HG03139 (cell line): ENCODE data around the gene MYCN.
"Not testable (repeated sequence)": the region's sequence is repeated elsewhere in the genome, so short reads cannot be mapped to it uniquely, and the experiment has no call there.

Source experiments
- ATAC-seq: cut with Tn5 transposase; IDR thresholded peaks from one replicate; pipeline ENCODE4 v1.9.1; 2021; ENCODE audit not compliant: unreplicated experiment

Gene MYCN

DNA sequence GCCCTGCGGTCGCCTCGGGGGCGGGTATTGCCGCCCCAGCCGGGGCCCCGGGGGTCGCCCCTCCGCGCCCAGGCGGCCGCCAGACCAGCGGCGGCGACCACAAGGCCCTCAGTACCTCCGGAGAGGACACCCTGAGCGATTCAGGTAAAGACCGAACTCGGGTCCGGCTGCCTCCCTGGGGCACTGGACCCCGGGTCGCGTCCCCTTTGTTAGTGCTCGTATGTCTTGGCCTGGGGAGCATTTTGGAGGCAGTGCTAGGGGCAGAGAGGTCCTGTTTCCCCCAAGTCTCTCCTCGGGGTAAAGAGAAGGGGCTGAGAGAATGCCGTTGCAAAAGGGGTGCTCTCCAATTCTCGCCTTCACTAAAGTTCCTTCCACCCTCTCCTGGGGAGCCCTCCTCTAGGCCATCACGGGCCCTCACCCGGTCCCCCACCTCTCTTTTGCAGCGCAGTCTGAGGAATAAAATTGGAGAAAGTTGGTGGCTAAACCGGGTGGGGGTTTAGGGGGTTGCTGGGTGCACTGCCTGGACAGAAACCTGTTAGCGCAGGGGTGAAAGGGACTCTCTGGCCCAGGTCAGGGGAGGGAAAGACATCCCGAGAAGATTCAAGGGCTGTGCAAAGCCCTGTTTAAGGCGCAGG lies 2.5 kb downstream of the MYCN start:
- ATAC-seq = no peak

- ATAC-seq = no peak
These were observed 3.3 kb downstream of the MYCN start for GRCh38 chr2:15943378-15944280.

GRCh38 chr2:15944325-15945017 lies 4.1 kb downstream of the MYCN start:
- ATAC-seq = no peak

DNA sequence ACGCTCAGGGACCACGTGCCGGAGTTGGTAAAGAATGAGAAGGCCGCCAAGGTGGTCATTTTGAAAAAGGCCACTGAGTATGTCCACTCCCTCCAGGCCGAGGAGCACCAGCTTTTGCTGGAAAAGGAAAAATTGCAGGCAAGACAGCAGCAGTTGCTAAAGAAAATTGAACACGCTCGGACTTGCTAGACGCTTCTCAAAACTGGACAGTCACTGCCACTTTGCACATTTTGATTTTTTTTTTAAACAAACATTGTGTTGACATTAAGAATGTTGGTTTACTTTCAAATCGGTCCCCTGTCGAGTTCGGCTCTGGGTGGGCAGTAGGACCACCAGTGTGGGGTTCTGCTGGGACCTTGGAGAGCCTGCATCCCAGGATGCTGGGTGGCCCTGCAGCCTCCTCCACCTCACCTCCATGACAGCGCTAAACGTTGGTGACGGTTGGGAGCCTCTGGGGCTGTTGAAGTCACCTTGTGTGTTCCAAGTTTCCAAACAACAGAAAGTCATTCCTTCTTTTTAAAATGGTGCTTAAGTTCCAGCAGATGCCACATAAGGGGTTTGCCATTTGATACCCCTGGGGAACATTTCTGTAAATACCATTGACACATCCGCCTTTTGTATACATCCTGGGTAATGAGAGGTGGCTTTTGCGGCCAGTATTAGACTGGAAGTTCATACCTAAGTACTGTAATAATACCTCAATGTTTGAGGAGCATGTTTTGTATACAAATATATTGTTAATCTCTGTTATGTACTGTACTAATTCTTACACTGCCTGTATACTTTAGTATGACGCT lies 5.8 kb downstream of the MYCN start:
- ATAC-seq = no peak

- no peak for ATAC-seq
These were observed 6.6 kb downstream of the MYCN start for GRCh38 chr2:15946983-15947382.

- no peak for ATAC-seq
These were observed 7.1 kb downstream of the MYCN start for GRCh38 chr2:15947431-15947830.

DNA sequence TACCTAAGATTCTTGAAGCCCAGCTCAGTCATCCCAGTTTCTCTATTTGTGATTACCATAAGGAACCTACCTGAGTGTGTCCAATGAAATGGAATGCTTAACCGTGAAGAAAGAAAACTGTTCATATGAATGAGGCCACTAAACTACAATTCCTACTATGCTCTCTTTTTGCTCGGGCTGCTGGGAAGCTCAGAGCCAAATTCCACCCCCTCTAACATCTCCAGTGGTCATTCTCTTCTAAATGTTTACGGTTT lies 8.3 kb downstream of the MYCN start:
- ATAC-seq = no peak

- no peak for ATAC-seq
These were observed 8.8 kb downstream of the MYCN start for GRCh38 chr2:15949126-15949525.

- no peak for ATAC-seq
These were observed 9.2 kb downstream of the MYCN start for GRCh38 chr2:15949551-15949950.

- ATAC-seq = no peak
These were observed 10.0 kb downstream of the MYCN start for GRCh38 chr2:15950088-15950952.

- not testable (repeated sequence) for ATAC-seq
These were observed 11.6 kb downstream of the MYCN start for GRCh38 chr2:15951936-15952335.

GRCh38 chr2:15952451-15953146 lies 12.2 kb downstream of the MYCN start:
- no peak for ATAC-seq

GRCh38 chr2:15953147-15953630 lies 12.8 kb downstream of the MYCN start:
- ATAC-seq = no peak

- ATAC-seq = no peak
These were observed 13.7 kb downstream of the MYCN start for GRCh38 chr2:15953891-15954680.

GRCh38 chr2:15954761-15955160 lies 14.4 kb downstream of the MYCN start:
- no peak for ATAC-seq

DNA sequence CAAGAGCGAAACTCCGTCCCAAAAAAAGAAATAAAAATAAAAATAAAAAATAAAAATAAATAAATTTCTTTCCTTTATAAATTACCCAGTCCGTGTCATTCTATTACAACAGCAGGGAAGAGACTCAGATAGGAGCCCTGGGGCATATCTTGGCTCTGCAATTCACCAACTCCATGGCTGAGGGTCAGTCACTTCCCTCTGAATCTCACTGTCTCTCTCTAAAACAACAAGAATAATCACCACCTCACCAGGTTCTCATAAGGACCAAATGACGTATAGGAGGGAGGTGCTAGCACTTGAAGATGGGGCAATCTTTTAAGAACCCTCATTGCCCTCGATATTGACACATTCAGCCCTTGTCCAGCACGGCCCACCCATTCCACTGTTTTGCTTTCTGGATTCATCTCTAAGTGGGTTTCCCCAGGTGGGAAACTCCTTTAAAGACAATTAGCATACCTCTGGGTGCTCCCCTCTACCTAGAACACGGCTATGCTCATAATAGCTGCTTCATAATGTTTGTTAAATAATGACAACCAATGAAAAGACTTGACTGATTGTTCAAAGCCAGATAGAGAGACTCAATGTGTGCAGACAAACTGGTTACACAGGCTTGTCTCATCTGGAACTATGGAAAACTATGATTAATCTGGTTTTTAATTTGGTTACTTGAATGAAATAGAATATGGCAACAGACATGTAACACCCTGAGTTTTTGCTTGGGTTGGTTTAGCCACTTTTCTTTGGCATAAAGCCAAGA lies 15.1 kb downstream of the MYCN start:
- no peak for ATAC-seq

DNA sequence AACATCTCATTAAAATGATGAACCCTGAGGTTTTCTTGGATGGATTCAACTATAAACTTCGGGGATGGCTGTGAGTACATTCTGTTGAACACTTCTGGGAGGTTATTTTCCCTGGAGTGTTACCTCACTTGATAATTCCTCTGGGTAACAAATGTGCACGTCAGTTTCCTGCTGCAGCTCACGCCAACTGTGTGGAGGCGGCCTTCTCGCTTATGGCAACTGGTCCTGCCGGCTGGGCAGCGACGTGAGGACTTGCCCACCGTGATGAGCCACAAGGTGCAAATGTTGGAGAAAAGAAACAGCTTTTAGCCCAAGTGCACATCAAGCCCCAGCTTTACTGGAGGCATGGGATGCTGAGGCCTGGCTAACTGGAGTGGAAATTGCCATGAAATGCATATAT lies 15.9 kb downstream of the MYCN start:
- no peak for ATAC-seq
